ENCODE results near the gene ACADS.

The ACADS gene

DNA sequence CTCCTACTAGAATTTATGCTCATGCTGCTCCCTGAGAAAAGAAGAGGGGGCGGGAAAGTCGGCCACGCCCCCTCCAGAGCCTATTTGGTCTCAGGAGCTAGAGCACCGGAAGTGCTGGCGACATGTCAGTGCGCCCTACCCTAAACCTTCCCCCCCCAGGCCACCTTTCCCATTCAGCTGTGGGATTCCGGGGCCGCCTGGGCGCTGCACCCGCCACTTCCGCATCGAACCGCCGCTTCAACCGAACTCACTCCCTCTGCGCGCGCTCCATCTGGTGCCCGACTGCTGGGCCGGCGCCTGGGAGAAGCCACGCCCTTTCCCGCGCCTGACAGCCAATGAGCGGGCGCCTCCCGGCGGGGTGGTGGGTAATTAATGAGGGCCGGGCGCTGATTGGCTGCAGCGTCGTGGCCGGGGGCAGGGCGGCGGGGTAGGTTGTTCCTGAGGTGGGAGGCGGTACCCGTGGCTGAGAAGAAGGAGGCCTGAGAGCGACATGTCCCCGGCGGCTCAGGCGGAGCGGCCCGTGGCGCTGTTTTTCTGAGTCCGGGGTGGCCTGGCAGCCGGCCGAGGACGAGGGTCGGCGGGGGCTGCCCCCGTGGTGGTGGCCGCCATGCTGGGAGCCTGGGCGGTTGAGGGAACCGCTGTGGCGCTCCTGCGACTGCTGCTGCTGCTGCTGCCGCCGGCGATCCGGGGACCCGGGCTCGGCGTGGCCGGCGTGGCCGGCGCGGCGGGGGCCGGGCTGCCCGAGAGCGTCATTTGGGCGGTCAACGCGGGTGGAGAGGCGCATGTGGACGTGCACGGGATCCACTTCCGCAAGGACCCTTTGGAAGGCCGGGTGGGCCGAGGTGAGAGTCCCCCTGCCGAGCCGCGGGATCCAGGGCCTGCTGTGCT is 38.7 kb upstream of the ACADS start, which contains the start of gene MLEC:
Gene MLEC (plus strand): TSS at position 460 of the 888 bp plus-strand sequence. CDS start 148 bp downstream, at position 608.
- TF ChIP-seq, protein P1, sequence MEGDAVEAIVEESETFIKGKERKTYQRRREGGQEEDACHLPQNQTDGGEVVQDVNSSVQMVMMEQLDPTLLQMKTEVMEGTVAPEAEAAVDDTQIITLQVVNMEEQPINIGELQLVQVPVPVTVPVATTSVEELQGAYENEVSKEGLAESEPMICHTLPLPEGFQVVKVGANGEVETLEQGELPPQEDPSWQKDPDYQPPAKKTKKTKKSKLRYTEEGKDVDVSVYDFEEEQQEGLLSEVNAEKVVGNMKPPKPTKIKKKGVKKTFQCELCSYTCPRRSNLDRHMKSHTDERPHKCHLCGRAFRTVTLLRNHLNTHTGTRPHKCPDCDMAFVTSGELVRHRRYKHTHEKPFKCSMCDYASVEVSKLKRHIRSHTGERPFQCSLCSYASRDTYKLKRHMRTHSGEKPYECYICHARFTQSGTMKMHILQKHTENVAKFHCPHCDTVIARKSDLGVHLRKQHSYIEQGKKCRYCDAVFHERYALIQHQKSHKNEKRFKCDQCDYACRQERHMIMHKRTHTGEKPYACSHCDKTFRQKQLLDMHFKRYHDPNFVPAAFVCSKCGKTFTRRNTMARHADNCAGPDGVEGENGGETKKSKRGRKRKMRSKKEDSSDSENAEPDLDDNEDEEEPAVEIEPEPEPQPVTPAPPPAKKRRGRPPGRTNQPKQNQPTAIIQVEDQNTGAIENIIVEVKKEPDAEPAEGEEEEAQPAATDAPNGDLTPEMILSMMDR (conservative IDR thresholded peaks at IDR 0.05): no peak; the same call in 1 of the 2 replicates
- H3K27ac ChIP-seq: peak within 1 kb of the TSS; percentile 94

DNA sequence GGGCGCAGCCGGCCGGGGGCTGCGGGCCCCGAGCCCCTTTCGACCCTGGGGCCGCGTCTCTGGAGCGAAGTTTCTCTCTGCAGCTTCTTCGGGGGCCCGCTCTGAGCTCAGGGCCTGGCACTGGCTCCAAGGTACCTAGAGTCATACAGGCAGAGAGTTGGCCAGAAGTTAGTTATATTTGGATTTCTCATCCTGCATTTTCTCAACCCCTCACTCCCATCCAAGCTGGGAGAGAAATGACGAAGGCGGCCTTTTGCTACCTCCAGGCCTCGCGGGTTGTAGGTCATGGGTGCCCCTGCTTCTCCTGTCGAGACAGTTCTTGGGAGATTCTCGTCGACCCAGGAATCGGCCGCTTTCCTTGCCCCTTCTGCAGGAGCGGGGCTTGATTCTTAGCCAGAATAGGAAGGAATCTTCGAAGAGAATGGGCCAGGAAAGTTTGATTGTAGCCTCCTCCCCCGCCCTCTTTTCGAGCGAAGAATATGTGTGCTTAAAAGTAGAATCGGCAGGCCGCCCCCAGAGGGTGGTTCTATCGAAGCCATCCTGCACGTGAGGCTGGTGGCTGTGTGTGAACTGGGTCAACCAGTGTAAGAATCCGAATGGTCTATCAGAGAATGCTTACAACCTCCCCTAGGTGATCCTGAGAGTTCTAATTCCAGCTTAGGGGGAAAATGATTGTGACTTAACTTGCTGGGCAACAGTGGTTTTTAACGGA is 37.9 kb upstream of the ACADS start:
- TF ChIP-seq, protein P1 (conservative IDR thresholded peaks at IDR 0.05): no peak
- peak overlapping the region; percentile 94 for H3K27ac ChIP-seq

DNA sequence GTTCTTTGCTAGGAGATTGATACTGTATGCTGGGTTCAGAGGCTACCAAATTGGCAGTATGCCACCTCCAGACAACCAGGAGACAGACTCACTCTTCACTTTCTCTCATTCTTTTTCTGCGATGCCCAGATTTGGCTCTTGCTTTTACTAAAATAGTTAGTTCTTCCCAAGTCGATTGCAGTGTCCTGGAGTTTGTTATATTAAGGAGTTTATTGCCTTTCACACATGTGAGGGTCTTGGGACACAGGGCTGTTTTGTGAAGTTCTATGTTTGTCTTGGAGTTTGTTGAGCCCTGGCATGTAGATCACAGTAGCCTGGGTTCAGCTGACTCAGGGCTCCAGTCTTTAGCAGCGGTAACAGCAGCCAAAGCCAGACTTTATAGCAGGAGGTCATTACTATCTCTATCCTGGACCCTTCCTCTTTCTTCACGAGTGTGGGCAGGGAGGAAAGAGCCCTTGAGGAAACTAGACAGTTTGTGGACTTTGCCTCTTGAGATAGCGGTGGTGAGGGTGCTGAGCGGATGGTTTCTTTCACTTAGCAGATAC is 37.0 kb upstream of the ACADS start:
- TF ChIP-seq, protein P1 (conservative IDR thresholded peaks at IDR 0.05): no peak
- H3K27ac ChIP-seq: peak overlapping the region; percentile 94

DNA sequence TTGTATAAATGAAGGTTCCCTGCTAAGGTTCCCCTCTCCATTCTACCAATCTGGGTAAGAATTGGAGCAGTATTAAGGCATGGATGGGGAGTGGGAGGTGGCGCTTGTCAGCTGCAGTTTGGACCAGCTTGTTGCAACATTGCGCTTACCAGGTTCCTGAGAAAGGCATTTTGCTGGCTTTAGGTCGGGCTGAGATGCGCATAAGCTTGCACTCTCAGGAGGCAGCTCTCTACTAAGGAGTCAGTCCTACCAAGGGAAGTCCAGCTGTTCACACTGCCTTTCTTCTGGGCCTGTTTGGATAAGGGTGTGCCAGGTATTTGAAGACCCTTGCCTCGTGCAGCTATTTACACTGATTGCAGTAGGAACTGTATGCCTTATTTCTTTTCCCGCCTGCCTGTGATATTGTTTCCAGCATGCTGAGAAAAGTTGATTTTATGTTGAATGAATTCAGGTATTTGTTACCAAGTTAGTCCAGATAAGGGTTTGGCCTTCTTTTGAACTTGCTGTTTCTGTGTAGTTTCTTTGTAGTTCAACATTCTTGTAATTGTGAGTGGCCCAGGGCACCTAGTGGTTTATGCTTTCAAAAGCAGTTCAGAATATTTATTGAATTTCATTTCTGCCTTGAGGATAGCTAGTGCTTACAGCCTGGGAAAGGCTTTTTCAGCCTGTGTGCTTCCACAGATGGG is 36.1 kb upstream of the ACADS start:
- TF ChIP-seq, protein P1 (conservative IDR thresholded peaks at IDR 0.05): no peak
- peak overlapping the region; percentile 94 for H3K27ac ChIP-seq

DNA sequence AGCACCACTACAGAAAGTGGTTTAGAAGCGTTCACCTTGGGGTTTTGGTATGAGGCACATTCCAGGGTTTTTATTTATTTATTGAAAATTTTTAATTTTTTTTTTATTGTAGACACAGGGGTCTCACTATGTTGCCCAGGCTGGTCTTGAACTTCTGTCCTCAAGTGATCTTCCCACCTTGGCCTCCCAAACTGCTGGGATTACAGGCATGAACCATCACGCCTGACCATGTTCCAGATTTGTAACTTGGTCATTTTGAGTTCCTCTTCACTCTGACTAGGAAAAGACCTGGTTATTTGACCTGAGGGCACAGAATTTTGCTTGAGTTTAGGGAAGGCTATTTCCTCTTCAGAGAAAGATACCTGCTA is 35.6 kb upstream of the ACADS start:
- TF ChIP-seq, protein P1 (conservative IDR thresholded peaks at IDR 0.05): no peak

DNA sequence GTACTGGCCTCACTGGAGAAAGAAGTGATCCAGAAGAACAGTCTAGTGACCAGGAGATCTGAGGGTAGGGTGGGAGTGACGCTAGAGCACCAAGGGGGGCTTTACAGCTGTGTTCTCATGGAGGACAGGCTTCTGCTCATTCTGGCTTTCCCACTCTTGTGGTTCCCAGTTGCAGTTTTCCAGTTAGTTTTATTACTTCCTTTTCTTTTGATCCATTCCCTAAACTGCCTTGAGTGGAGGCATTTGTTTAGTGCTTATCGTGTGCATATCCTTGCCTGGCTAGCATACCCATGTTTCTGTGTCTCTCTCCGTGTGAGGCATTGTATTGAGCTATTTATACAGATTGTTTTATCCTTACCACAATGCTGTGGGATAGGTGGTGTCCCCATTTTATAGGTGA is 34.6 kb upstream of the ACADS start:
- peak overlapping the region; percentile 94 for H3K27ac ChIP-seq

More for the DNA sequence above, 35.6 kb upstream of the ACADS start:
- H3K27ac ChIP-seq: peak overlapping the region; percentile 94

More for the DNA sequence above, 34.6 kb upstream of the ACADS start:
- TF ChIP-seq, protein P1 (conservative IDR thresholded peaks at IDR 0.05): no peak

All from VCaP (cell line).